ENCODE data around the gene UXT.
"Not testable (repeated sequence)": the region's sequence is repeated elsewhere in the genome, so short reads cannot be mapped to it uniquely, and the experiment has no call there.

The UXT gene

GRCh38 chrX:47658684-47659420, at the start of gene UXT:
Gene UXT (minus strand): TSS chrX:47659180. CDS start chrX:47658927, 253 bp downstream.
- DNase-seq (ENCODE audit: low read depth in 2 of 2): peak; percentile 79 to 82

GRCh38 chrX:47707031-47707780, 48.2 kb upstream of the UXT start:
- no peak for DNase-seq (ENCODE audit: low read depth in 2 of 2)

GRCh38 chrX:47706575-47706974, 47.6 kb upstream of the UXT start:
- no peak for DNase-seq (ENCODE audit: low read depth in 2 of 2)

GRCh38 chrX:47704736-47705135, 45.8 kb upstream of the UXT start:
- no peak for DNase-seq (ENCODE audit: low read depth in 2 of 2)

- DNase-seq (ENCODE audit: low read depth in 2 of 2): no peak
These were observed 38.2 kb upstream of the UXT start for GRCh38 chrX:47697181-47697580.

GRCh38 chrX:47690175-47690574, 31.2 kb upstream of the UXT start:
- no peak for DNase-seq (ENCODE audit: low read depth in 2 of 2)

GRCh38 chrX:47687263-47687662, 28.3 kb upstream of the UXT start:
- no peak for DNase-seq (ENCODE audit: low read depth in 2 of 2)

GRCh38 chrX:47683829-47684205, 24.8 kb upstream of the UXT start:
- no peak for DNase-seq (ENCODE audit: low read depth in 2 of 2)

GRCh38 chrX:47683184-47683828, 24.3 kb upstream of the UXT start:
- DNase-seq (ENCODE audit: low read depth in 2 of 2): no peak

GRCh38 chrX:47675959-47676859, 17.2 kb upstream of the UXT start:
- DNase-seq (ENCODE audit: low read depth in 2 of 2): not testable (repeated sequence)

- no peak for DNase-seq (ENCODE audit: low read depth in 2 of 2)
These were observed 15.8 kb upstream of the UXT start for GRCh38 chrX:47674776-47675175.

- DNase-seq (ENCODE audit: low read depth in 2 of 2): not testable (repeated sequence)
These were observed 6.8 kb upstream of the UXT start for GRCh38 chrX:47665797-47666196.

GRCh38 chrX:47664737-47665136, 5.8 kb upstream of the UXT start:
- DNase-seq (ENCODE audit: low read depth in 2 of 2): no peak

- DNase-seq (ENCODE audit: low read depth in 2 of 2): no peak
These were observed 3.2 kb upstream of the UXT start for GRCh38 chrX:47662144-47662657.

GRCh38 chrX:47661539-47661938, 2.6 kb upstream of the UXT start:
- no peak for DNase-seq (ENCODE audit: low read depth in 2 of 2)

GRCh38 chrX:47659421-47659726, 394 bp upstream of the UXT start:
- no peak for DNase-seq (ENCODE audit: low read depth in 2 of 2)

GRCh38 chrX:47658301-47658683, 688 bp downstream of the UXT start:
- no peak for DNase-seq (ENCODE audit: low read depth in 2 of 2)

GRCh38 chrX:47651043-47651905, 7.7 kb downstream of the UXT start:
- no peak for DNase-seq (ENCODE audit: low read depth in 2 of 2)

GRCh38 chrX:47650164-47651042, 8.6 kb downstream of the UXT start, which contains the start of gene ELK1:
Gene ELK1 (minus strand): TSS chrX:47650563. CDS start chrX:47641441, 9,122 bp downstream.
- peak; percentile 68 to 79 for DNase-seq (ENCODE audit: low read depth in 2 of 2)

GRCh38 chrX:47649781-47650163, 9.2 kb downstream of the UXT start:
- no peak for DNase-seq (ENCODE audit: low read depth in 2 of 2)
